Fibroblast of skin of abdomen (primary cell): ENCODE results near the gene NT5M.
A peak's percentile ranks its signal among the peaks of the same experiment; 100 is the strongest.

Source experiments
- DNase-seq: peaks from one replicate; pipeline ENCODE4 v3.0.0-alpha.2; 2013

NT5M gene

GRCh38 chr17:17343896-17344506 is 40.8 kb downstream of the NT5M start:
- no peak for DNase-seq

GRCh38 chr17:17344507-17345293 is 41.5 kb downstream of the NT5M start:
- no peak for DNase-seq

GRCh38 chr17:17345294-17345597 is 42.1 kb downstream of the NT5M start:
- DNase-seq: no peak

GRCh38 chr17:17345686-17346427 is 42.7 kb downstream of the NT5M start:
- no peak for DNase-seq

- DNase-seq: no peak
Measured at GRCh38 chr17:17346428-17347233, 43.5 kb downstream of the NT5M start.

- DNase-seq: no peak
Measured at GRCh38 chr17:17347234-17347955, 44.2 kb downstream of the NT5M start.

GRCh38 chr17:17347956-17348871 is 45.0 kb downstream of the NT5M start:
- no peak for DNase-seq

GRCh38 chr17:17348872-17349723 is 45.9 kb downstream of the NT5M start:
- DNase-seq: no peak

- no peak for DNase-seq
Measured at GRCh38 chr17:17349724-17350106, 46.5 kb downstream of the NT5M start.

GRCh38 chr17:17350491-17351355 is 47.5 kb downstream of the NT5M start:
- peak; percentile 43 for DNase-seq

- DNase-seq: no peak
Measured at GRCh38 chr17:17351356-17351891, 48.3 kb downstream of the NT5M start.

GRCh38 chr17:17351901-17352781 is 49.0 kb downstream of the NT5M start:
- DNase-seq: no peak

- no peak for DNase-seq
Measured at GRCh38 chr17:17352836-17353624, 49.9 kb downstream of the NT5M start.

GRCh38 chr17:17353625-17354484 is 50.7 kb downstream of the NT5M start:
- no peak for DNase-seq

GRCh38 chr17:17354560-17355349 is 51.6 kb downstream of the NT5M start:
- DNase-seq: peak; percentile 64
